HL-60 (cell line): ENCODE results near the gene PBX1.

Experiments
- CTCF ChIP-seq: IDR thresholded peaks from one replicate; pipeline ENCODE4 v1.5.1; 2011; ENCODE audit warnings: low read length, control low read depth, inconsistent platforms; ENCODE audit not compliant: insufficient read depth
- REST ChIP-seq: IDR thresholded peaks from 2 replicates; pipeline ENCODE4 v1.6.1; 2012; ENCODE audit warnings: low read depth; ENCODE audit not compliant: insufficient replicate concordance

GRCh38 chr1:164671323-164671965 lies 112.5 kb downstream of the PBX1 start:
- TF ChIP-seq CTCF = no peak
- TF ChIP-seq REST = no peak
